KMS-11 (cell line): ENCODE measurements around the gene RPS27.

Experiments used
- H2AFZ ChIP-seq: fragments of 200-600 bp; sonication (generic); 2 replicates; pipeline ENCODE4 v1.6.1; 2016; ENCODE audit warnings: antibody characterized with exemption, mixed run types, low read depth
- H3K27ac ChIP-seq: fragments of 200-600 bp; sonication (generic); 2 replicates; pipeline ENCODE4 v1.6.1; 2016; ENCODE audit warnings: mild to moderate bottlenecking, mixed run types
- H3K27me3 ChIP-seq: fragments of 200-600 bp; sonication (generic); 2 replicates; pipeline ENCODE4 v1.6.1; 2017; ENCODE audit warnings: mild to moderate bottlenecking, low read depth, mixed run types, moderate library complexity; ENCODE audit not compliant: insufficient read depth
- H3K36me3 ChIP-seq: fragments of 200-600 bp; sonication (generic); 2 replicates; pipeline ENCODE4 v1.6.1; 2017; ENCODE audit warnings: mild to moderate bottlenecking, mixed run types; ENCODE audit not compliant: insufficient read depth
- H3K4me1 ChIP-seq: fragments of 200-600 bp; sonication (generic); 2 replicates; pipeline ENCODE4 v1.6.1; 2016; ENCODE audit warnings: mild to moderate bottlenecking, low read depth, mixed run types; ENCODE audit not compliant: poor library complexity, severe bottlenecking
- H3K4me2 ChIP-seq: fragments of 200-600 bp; sonication (generic); 2 replicates; pipeline ENCODE4 v1.7.0; 2016; ENCODE audit warnings: mild to moderate bottlenecking, mixed run types
- H3K4me3 ChIP-seq: fragments of 200-600 bp; sonication (generic); IDR thresholded peaks from 2 replicates; pipeline ENCODE4 v1.6.1; 2017; ENCODE audit warnings: low read depth, low read length, mixed read lengths; ENCODE audit not compliant: insufficient read depth
- H3K79me2 ChIP-seq: fragments of 200-600 bp; sonication (generic); 2 replicates; pipeline ENCODE4 v1.6.1; 2016; ENCODE audit warnings: low read depth, mixed run types; ENCODE audit not compliant: insufficient read depth
- H3K9ac ChIP-seq: fragments of 200-600 bp; sonication (generic); 2 replicates; pipeline ENCODE4 v1.6.1; 2016; ENCODE audit warnings: mild to moderate bottlenecking, mixed run types
- H4K20me1 ChIP-seq: fragments of 200-600 bp; sonication (generic); 2 replicates; pipeline ENCODE4 v1.6.1; 2016; ENCODE audit warnings: mild to moderate bottlenecking, mixed run types; ENCODE audit not compliant: insufficient read depth
- TF ChIP-seq, protein P1 (sequence below): fragments of 200-600 bp; sonication (generic); conservative IDR thresholded peaks from 2 replicates; pipeline ENCODE4 v1.6.1; 2017; ENCODE audit warnings: low read depth, mild to moderate bottlenecking, antibody characterized with exemption, low read length, moderate library complexity, mixed read lengths

Gene RPS27

GRCh38 chr1:153944005-153944826 is 46.3 kb upstream of the RPS27 start:
- H3K27ac ChIP-seq = no peak overlapping the region

GRCh38 chr1:153944827-153945117 is 45.8 kb upstream of the RPS27 start:
- peaks cover 16% of the 10 kb centered on the region for H3K4me1 ChIP-seq
- no peaks in the 10 kb centered on the region for H3K36me3 ChIP-seq
- H3K27me3 ChIP-seq = no peaks in the 10 kb centered on the region
- peaks cover 21% of the 10 kb centered on the region; the same call in 1 of the 2 replicates for H3K79me2 ChIP-seq
- H3K9ac ChIP-seq = no peak overlapping the region
- H3K4me2 ChIP-seq = peak overlapping the region; percentile 87
- no peak overlapping the region for H3K4me3 ChIP-seq
- no peak overlapping the region for H3K27ac ChIP-seq
- TF ChIP-seq, protein P1, sequence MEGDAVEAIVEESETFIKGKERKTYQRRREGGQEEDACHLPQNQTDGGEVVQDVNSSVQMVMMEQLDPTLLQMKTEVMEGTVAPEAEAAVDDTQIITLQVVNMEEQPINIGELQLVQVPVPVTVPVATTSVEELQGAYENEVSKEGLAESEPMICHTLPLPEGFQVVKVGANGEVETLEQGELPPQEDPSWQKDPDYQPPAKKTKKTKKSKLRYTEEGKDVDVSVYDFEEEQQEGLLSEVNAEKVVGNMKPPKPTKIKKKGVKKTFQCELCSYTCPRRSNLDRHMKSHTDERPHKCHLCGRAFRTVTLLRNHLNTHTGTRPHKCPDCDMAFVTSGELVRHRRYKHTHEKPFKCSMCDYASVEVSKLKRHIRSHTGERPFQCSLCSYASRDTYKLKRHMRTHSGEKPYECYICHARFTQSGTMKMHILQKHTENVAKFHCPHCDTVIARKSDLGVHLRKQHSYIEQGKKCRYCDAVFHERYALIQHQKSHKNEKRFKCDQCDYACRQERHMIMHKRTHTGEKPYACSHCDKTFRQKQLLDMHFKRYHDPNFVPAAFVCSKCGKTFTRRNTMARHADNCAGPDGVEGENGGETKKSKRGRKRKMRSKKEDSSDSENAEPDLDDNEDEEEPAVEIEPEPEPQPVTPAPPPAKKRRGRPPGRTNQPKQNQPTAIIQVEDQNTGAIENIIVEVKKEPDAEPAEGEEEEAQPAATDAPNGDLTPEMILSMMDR = 0 out of 2 replicates have a peak, but pooled peaks have one; percentile 8
- H4K20me1 ChIP-seq = no peaks in the 10 kb centered on the region
- H2AFZ ChIP-seq = no peak overlapping the region

More at GRCh38 chr1:153944005-153944826, 46.3 kb upstream of the RPS27 start:
- Histone ChIP-seq H2AFZ (no peak overlapping the region), H3K4me1 (peaks cover 16% of the 10 kb centered on the region), H3K4me3 (no peak overlapping the region), H3K4me2 (peak overlapping the region; percentile 87; the same call in 1 of the 2 replicates), H3K79me2 (peaks cover 21% of the 10 kb centered on the region; the same call in 1 of the 2 replicates), H4K20me1 (no peaks in the 10 kb centered on the region), H3K9ac (no peak overlapping the region), H3K27me3 (no peaks in the 10 kb centered on the region), H3K36me3 (no peaks in the 10 kb centered on the region)
- TF ChIP-seq, protein P1 = no peak

- TF ChIP-seq, protein P1 = 0 out of 2 replicates have a peak, but pooled peaks have one; percentile 9
- H3K4me2 ChIP-seq = peak overlapping the region; percentile 87
- H3K79me2 ChIP-seq = peaks cover 21% of the 10 kb centered on the region; the same call in 1 of the 2 replicates
- no peaks in the 10 kb centered on the region; the same call in 1 of the 2 replicates for H3K36me3 ChIP-seq
- no peaks in the 10 kb centered on the region for H3K27me3 ChIP-seq
- peak overlapping the region; percentile 99 for H3K4me3 ChIP-seq
- peak overlapping the region; percentile 90 for H2AFZ ChIP-seq
- peaks cover 16% of the 10 kb centered on the region for H3K4me1 ChIP-seq
- peak overlapping the region; percentile 54 for H3K27ac ChIP-seq
- no peaks in the 10 kb centered on the region for H4K20me1 ChIP-seq
- H3K9ac ChIP-seq = peak overlapping the region; percentile 73
Measured at GRCh38 chr1:153945131-153945794, 45.3 kb upstream of the RPS27 start.

DNA sequence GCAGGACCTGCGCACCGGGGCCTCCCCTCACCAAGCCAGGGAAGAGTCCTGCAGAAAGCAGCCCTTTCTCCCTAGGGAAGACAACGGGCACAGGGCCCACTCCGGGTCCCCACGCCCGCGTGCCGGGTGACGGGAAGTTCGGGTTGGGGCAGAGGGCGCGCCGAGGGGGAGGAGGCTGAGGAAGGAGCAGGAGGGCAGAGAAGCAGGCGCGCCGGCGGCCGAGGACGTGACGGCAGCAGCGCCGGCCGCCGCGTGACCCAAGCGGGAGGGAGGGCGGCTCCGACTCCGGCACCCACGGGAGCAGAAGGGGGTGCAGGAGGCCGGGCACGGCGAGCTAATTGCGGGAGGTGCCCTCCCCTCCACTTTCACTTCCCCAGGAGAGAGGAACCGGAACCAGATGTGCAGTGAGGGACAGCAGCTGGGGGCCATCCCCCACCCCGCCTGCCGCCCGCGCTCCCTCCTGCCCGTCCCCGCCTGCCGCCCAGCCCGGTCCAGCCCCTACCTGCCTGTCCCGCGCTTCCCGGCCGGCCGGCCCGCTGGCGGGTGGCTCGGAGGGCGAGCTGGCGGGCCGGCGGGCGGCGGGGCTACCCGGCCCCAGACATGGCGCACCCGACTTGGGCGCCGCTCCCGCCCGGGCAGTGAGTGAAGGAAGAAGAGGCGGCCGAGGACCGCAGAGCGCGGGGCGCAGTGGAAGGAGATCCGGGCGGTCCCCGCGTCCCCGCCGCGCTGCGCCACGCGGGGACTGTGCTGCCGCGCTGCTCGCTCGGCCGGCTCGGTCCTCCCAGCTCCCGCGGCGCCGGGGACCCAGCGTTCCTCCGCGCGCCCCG is 44.6 kb upstream of the RPS27 start:
- TF ChIP-seq, protein P1 = no peak
- Histone ChIP-seq H3K27me3 (no peaks in the 10 kb centered on the region), H2AFZ (peak overlapping the region; percentile 90), H3K4me1 (peaks cover 16% of the 10 kb centered on the region), H3K9ac (peak overlapping the region; percentile 73), H3K27ac (peak overlapping the region; percentile 54), H3K79me2 (peaks cover 21% of the 10 kb centered on the region; the same call in 1 of the 2 replicates), H4K20me1 (no peaks in the 10 kb centered on the region), H3K4me3 (peak overlapping the region; percentile 99), H3K36me3 (no peaks in the 10 kb centered on the region; the same call in 1 of the 2 replicates), H3K4me2 (peak overlapping the region; percentile 87)
